Peyer's patch (tissue), 4 donors: ENCODE data around the gene MTFR1L. TPM values are rescaled to one million over a fixed set of nuclear protein-coding genes. Genes with fewer than 3 reads are reported as not detected.

Source experiments
- DNase-seq, 3 donors: peaks; one replicate each; pipeline ENCODE4 v3.0.0-alpha.2; 2017 to 2019
- H3K27ac ChIP-seq, 4 donors: fragments of 200-600 bp; sonication (generic); one replicate each; pipeline ENCODE4 v1.5.1; 2016 to 2019
- H3K27me3 ChIP-seq, 2 donors: fragments of 200-600 bp; sonication (generic); one replicate each; pipeline ENCODE4 v1.5.1; 2019
- H3K36me3 ChIP-seq, 3 donors: fragments of 200-600 bp; sonication (generic); one replicate each; pipeline ENCODE4 v1.5.1; 2016 to 2019
- H3K4me1 ChIP-seq, 4 donors: fragments of 200-600 bp; sonication (generic); one replicate each; pipeline ENCODE4 v1.5.1; 2016 to 2019
- H3K4me3 ChIP-seq, 4 donors: fragments of 200-600 bp; sonication (generic); 1 replicate in 3 of 4; 2 replicates in 1 of 4; pipeline ENCODE4 v1.5.1; 2016 to 2019; ENCODE audit warnings: mild to moderate bottlenecking in 1 of 4
- H3K9me3 ChIP-seq, 4 donors: fragments of 200-600 bp; sonication (generic); one replicate each; pipeline ENCODE4 v1.5.1; 2016 to 2019; ENCODE audit warnings: mild to moderate bottlenecking in 1 of 4
- POLR2A ChIP-seq, 2 donors: fragments of 450-650 bp; IDR thresholded peaks; one replicate each; pipeline ENCODE4 v1.5.1; 2017; ENCODE audit warnings: antibody characterized with exemption in 2 of 2, mild to moderate bottlenecking in 2 of 2, moderate library complexity in 2 of 2
- total RNA-seq, 4 donors: library from RNA; depleted of rRNA; stranded (reverse); fragments of >200 nt; gene quantifications; one replicate each; pipeline ENCODE4 v1.1.0, GENCODE V29; 2016
- TF ChIP-seq, protein P1 (sequence below), 6 experiments: fragments of 450-650 bp in 4 of 6; fragments of 200-600 bp in 2 of 6; sonication (generic) in 1 of 6; IDR thresholded peaks; one replicate each; pipeline ENCODE4 v1.5.1; 2017 to 2019; ENCODE audit warnings: antibody characterized with exemption in 6 of 6, mild to moderate bottlenecking in 3 of 6, moderate library complexity in 1 of 6

The MTFR1L gene
- total RNA-seq, 4 donors from 2014 or later: 122 to 173 (median 131) TPM

GRCh38 chr1:25810341-25811299 is 9.1 kb upstream of the MTFR1L start:
- TF ChIP-seq, protein P1, sequence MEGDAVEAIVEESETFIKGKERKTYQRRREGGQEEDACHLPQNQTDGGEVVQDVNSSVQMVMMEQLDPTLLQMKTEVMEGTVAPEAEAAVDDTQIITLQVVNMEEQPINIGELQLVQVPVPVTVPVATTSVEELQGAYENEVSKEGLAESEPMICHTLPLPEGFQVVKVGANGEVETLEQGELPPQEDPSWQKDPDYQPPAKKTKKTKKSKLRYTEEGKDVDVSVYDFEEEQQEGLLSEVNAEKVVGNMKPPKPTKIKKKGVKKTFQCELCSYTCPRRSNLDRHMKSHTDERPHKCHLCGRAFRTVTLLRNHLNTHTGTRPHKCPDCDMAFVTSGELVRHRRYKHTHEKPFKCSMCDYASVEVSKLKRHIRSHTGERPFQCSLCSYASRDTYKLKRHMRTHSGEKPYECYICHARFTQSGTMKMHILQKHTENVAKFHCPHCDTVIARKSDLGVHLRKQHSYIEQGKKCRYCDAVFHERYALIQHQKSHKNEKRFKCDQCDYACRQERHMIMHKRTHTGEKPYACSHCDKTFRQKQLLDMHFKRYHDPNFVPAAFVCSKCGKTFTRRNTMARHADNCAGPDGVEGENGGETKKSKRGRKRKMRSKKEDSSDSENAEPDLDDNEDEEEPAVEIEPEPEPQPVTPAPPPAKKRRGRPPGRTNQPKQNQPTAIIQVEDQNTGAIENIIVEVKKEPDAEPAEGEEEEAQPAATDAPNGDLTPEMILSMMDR (IDR thresholded peaks at IDR 0.05): peak; percentile 77 to 93 (median 90)
- TF ChIP-seq POLR2A (IDR thresholded peaks at IDR 0.05): no peak
- peak overlapping the region in 1 of 4 donors; percentile 11 for H3K27ac ChIP-seq
- DNase-seq: peak; percentile 82 to 90 (median 83)
- H3K4me3 ChIP-seq: no peak overlapping the region
- H3K9me3 ChIP-seq: no peaks in the 10 kb centered on the region
- no peaks in the 10 kb centered on the region for H3K27me3 ChIP-seq
- H3K36me3 ChIP-seq: peaks cover 0 to 35% (median 0%) of the 10 kb centered on the region in 3 donors
- peaks cover 0 to 23% (median 15%) of the 10 kb centered on the region in 4 donors for H3K4me1 ChIP-seq

GRCh38 chr1:25811384-25812082 is 8.2 kb upstream of the MTFR1L start:
- TF ChIP-seq, protein P1 (IDR thresholded peaks at IDR 0.05): no peak
- no peak for TF ChIP-seq POLR2A (IDR thresholded peaks at IDR 0.05)
- peaks cover 0 to 23% (median 11%) of the 10 kb centered on the region in 4 donors for H3K4me1 ChIP-seq
- H3K4me3 ChIP-seq: no peak overlapping the region
- H3K27ac ChIP-seq: no peak overlapping the region
- no peaks in the 10 kb centered on the region for H3K27me3 ChIP-seq
- no peaks in the 10 kb centered on the region for H3K9me3 ChIP-seq
- DNase-seq: no peak
- H3K36me3 ChIP-seq: peaks cover 0 to 35% (median 0%) of the 10 kb centered on the region in 3 donors

GRCh38 chr1:25813071-25813733 is 6.6 kb upstream of the MTFR1L start:
- H3K9me3 ChIP-seq: no peaks in the 10 kb centered on the region
- peaks cover 0 to 23% (median 11%) of the 10 kb centered on the region in 4 donors for H3K4me1 ChIP-seq
- H3K36me3 ChIP-seq: peaks cover 0 to 35% (median 0%) of the 10 kb centered on the region in 3 donors
- no peak overlapping the region for H3K27ac ChIP-seq
- no peaks in the 10 kb centered on the region for H3K27me3 ChIP-seq
- TF ChIP-seq, protein P1 (IDR thresholded peaks at IDR 0.05): no peak
- TF ChIP-seq POLR2A (IDR thresholded peaks at IDR 0.05): no peak
- no peak overlapping the region for H3K4me3 ChIP-seq
- DNase-seq: no peak

GRCh38 chr1:25813734-25814471 is 5.9 kb upstream of the MTFR1L start:
- Histone ChIP-seq H3K4me1 (peaks cover 0 to 23% (median 17%) of the 10 kb centered on the region in 4 donors), H3K4me3 (no peak overlapping the region), H3K36me3 (peaks cover 0 to 30% (median 0%) of the 10 kb centered on the region in 3 donors), H3K27ac (no peak overlapping the region), H3K9me3 (no peaks in the 10 kb centered on the region), H3K27me3 (no peaks in the 10 kb centered on the region)
- TF ChIP-seq POLR2A (IDR thresholded peaks at IDR 0.05): no peak
- TF ChIP-seq, protein P1 (IDR thresholded peaks at IDR 0.05): no peak
- DNase-seq: peak in 1 of 3 donors; percentile 45
